Upper lobe of right lung (tissue), 1 donor: ENCODE measurements around the gene ATP13A1. TPM values are rescaled to one million over a fixed set of nuclear protein-coding genes. Genes with fewer than 3 reads are reported as not detected.

Source experiments
- ATAC-seq: fragments of 200-7000 bp; cut with Tn5 transposase; one replicate; pipeline ENCODE4 v1.9.1; 2020; ENCODE audit warnings: mild to moderate bottlenecking, moderate library complexity
- DNase-seq: peaks from one replicate; pipeline ENCODE4 v3.0.0-alpha.2; 2020
- H3K27ac ChIP-seq: fragments of 200-600 bp; one replicate; pipeline ENCODE4 v1.8.0; 2022
- H3K27me3 ChIP-seq: fragments of 200-600 bp; one replicate; pipeline ENCODE4 v1.8.0; 2022; ENCODE audit warnings: mild to moderate bottlenecking
- H3K36me3 ChIP-seq: fragments of 200-600 bp; one replicate; pipeline ENCODE4 v1.8.0; 2022
- H3K4me1 ChIP-seq: fragments of 200-600 bp; one replicate; pipeline ENCODE4 v1.8.0; 2022
- H3K4me3 ChIP-seq: fragments of 200-600 bp; one replicate; pipeline ENCODE4 v1.8.0; 2022; ENCODE audit warnings: mild to moderate bottlenecking
- H3K9me3 ChIP-seq: fragments of 200-600 bp; one replicate; pipeline ENCODE4 v1.8.0; 2022
- intact Hi-C: fragments of 100-400 bp; cut with DNase I; formaldehyde crosslinking; loops from one replicate; pipeline ENCODE4 v1.11.0; 2022
- total RNA-seq: library from RNA; stranded (reverse); fragmentation: NEBNext Ultra II Directional; extraction: Animal tissue kit (Norgen Biotek cat#: 25700); gene quantifications from one replicate; pipeline ENCODE4 v1.2.1, GENCODE V29; 2021
- TF ChIP-seq, protein P1 (sequence below): fragments of 200-600 bp; IDR thresholded peaks from one replicate; pipeline ENCODE4 v1.8.0; 2022; ENCODE audit warnings: antibody characterized with exemption
- donor health status: DM: no; HTN: yes; CAD: no; lungs with severe emphysema.

ATP13A1 gene
- total RNA-seq, 1 donor from 2014 or later = 55.5 TPM

DNA sequence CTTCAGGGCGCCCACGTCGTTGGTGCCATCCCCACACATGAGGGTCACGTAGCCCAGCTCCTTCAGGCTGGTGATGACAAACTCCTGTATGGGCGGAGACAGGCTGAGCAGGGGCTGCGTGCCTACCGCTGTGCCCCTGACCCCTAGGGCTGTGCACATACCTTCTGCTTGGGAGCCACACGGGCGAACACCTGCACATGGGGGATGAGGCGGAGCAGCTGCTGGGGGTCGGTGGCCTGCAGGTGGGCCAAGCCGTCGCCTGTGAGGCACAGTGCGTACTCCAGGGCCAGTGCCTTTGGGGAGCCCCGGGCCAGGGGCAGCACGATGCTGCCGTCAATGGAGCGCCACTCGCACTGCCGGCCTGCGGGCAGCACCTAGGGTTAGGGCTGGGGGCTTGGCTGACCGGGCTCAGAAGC, 13.9 kb downstream of the ATP13A1 start:
- Histone ChIP-seq H3K9me3 (no peaks in the 10 kb centered on the region), H3K4me3 (no peak overlapping the region), H3K4me1 (no peaks in the 10 kb centered on the region), H3K36me3 (peaks cover 91% of the 10 kb centered on the region), H3K27ac (no peak overlapping the region), H3K27me3 (no peaks in the 10 kb centered on the region)
- ATAC-seq (no peak), DNase-seq (no peak)
- intact Hi-C loops = no loop called here
- TF ChIP-seq, protein P1, sequence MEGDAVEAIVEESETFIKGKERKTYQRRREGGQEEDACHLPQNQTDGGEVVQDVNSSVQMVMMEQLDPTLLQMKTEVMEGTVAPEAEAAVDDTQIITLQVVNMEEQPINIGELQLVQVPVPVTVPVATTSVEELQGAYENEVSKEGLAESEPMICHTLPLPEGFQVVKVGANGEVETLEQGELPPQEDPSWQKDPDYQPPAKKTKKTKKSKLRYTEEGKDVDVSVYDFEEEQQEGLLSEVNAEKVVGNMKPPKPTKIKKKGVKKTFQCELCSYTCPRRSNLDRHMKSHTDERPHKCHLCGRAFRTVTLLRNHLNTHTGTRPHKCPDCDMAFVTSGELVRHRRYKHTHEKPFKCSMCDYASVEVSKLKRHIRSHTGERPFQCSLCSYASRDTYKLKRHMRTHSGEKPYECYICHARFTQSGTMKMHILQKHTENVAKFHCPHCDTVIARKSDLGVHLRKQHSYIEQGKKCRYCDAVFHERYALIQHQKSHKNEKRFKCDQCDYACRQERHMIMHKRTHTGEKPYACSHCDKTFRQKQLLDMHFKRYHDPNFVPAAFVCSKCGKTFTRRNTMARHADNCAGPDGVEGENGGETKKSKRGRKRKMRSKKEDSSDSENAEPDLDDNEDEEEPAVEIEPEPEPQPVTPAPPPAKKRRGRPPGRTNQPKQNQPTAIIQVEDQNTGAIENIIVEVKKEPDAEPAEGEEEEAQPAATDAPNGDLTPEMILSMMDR = no peak

DNA sequence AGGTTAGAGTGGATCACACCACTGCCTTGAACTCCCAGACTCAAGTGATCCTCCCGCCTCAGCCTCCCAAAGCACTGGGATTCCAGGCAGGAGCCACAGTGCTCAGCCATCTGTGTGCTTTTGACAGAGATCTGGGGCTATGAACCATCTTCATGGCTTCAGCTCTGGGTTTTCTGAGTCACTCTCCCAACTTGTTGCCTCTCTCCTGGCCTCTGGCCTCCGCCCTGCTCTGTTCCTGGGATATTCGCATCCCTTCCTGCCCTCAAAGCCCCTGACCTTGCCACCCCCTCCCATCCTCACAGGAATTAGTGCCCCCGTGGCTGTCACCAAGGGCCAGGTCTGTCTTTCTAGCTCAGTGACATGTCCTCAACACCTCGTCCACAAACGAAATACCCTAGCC, 14.3 kb downstream of the ATP13A1 start:
- Histone ChIP-seq H3K27me3 (no peaks in the 10 kb centered on the region), H3K36me3 (peaks cover 86% of the 10 kb centered on the region), H3K4me1 (no peaks in the 10 kb centered on the region), H3K4me3 (no peak overlapping the region), H3K9me3 (no peaks in the 10 kb centered on the region), H3K27ac (no peak overlapping the region)
- intact Hi-C loops = no loop called here
- TF ChIP-seq, protein P1 = no peak
- no peak for DNase-seq
- no peak for ATAC-seq

DNA sequence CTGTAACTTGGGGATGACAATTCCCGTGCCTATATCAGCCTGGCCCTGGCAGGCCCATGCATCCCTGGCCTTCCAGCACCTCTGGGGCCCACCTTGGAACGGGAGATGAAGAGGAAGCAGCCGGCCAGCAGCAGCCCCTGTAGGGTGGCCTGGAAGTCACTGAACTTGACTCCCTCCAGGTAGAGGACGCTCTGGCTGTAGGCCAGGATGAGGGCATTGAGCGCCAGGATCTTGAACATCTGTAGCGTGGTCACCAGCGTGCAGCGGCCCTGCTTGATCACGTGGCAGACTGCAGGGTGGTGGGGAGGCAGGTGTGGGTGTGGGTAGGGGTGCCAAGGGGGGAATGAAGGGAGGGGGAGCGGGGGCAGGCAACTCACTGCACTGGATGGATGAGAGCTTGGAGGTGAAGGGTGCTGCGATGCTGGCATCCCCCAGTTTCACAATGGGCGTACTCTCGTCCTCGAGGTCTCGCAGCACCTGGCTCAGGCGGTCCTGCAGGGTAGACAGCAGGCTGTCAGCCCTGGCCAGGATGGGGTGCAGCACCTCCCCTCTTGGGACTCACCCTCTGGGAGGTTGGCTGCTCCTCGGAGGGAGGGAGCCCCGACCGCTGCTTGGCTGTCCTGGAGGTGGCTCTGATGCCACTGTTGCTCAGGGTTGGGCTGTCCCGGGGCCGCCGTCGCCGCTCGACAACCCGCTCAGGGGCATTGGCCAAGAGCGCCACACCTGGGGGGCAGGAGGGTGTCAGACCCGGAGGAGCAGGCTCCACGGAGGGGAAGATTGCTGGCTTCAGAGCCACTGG, 16.2 kb downstream of the ATP13A1 start:
- intact Hi-C loops = no loop called here
- H3K4me3 ChIP-seq = no peak overlapping the region
- peaks cover 67% of the 10 kb centered on the region for H3K36me3 ChIP-seq
- H3K9me3 ChIP-seq = no peaks in the 10 kb centered on the region
- H3K4me1 ChIP-seq = peaks cover 8% of the 10 kb centered on the region
- DNase-seq = no peak
- H3K27ac ChIP-seq = no peak overlapping the region
- TF ChIP-seq, protein P1 = no peak
- no peak for ATAC-seq
- H3K27me3 ChIP-seq = no peaks in the 10 kb centered on the region

DNA sequence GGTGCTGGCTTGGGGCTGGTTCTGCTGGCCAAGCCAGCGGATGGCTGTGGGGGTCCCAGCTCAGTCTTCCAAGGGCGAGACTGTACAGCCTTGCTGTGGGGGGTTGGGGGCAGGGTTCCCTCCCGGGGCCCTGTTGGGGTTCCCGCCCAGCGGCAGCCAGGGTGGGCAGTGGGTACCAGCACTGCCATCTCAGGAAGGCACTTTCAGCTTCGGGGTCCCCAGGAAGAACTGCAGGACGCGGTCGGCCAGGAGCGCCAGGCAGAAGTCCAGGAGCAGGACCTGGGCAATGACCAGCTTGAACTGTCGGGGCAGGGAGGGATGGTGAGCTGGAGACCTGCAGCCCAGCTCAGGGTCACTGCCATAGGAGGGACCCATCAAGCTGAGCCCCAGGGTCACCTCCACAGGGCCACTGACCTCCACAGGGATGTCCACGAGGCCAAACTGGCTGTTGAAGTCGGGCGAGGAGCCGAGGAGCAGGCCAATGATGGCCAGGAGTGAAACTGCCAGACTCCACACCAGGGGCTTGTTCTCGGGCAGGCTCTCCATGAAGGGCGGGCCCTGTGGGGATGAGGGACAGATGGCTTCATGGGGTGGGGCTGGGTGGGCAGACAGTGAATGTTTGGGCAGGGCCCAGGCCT, 18.1 kb downstream of the ATP13A1 start:
- no peak for ATAC-seq
- DNase-seq = no peak
- TF ChIP-seq, protein P1 = no peak
- Histone ChIP-seq H3K9me3 (no peaks in the 10 kb centered on the region), H3K36me3 (peaks cover 48% of the 10 kb centered on the region), H3K4me3 (no peak overlapping the region), H3K27ac (no peak overlapping the region), H3K27me3 (no peaks in the 10 kb centered on the region), H3K4me1 (peaks cover 8% of the 10 kb centered on the region)
- intact Hi-C loops = no loop called here

DNA sequence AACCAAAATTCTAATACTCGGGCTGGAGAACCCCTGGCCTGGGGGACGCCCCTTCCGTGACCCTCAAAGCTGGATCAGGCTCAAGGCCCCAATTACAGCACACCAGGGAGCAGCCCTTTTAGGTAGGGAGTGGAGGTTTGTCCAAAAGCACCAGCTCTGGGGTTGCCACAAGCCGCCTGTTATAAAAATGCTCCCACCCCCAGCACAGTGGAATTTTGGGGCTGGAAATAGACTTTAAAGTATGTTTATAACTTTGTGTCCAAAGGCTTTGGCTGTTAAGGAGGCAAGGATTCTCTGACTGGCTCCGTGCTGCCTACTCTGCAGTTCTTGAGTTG, 19.5 kb downstream of the ATP13A1 start:
- no peaks in the 10 kb centered on the region for H3K27me3 ChIP-seq
- peak overlapping the region; percentile 94 for H3K4me3 ChIP-seq
- DNase-seq (no peak), ATAC-seq (no peak)
- TF ChIP-seq, protein P1 = no peak
- H3K4me1 ChIP-seq = peaks cover 8% of the 10 kb centered on the region
- H3K27ac ChIP-seq = peak overlapping the region; percentile 72
- H3K9me3 ChIP-seq = no peaks in the 10 kb centered on the region
- peaks cover 37% of the 10 kb centered on the region for H3K36me3 ChIP-seq
- intact Hi-C loops = loop anchor here (5.0 kb wide), 1 partner anchor 112 kb away; no protein-coding TSS in a partner anchor
